Measurements from ENCODE around the gene IMP4. TPM values are rescaled to one million over a fixed set of nuclear protein-coding genes. Genes with fewer than 3 reads are reported as not detected.

Gene IMP4
- total and polyA plus RNA-seq, 2 of the 13 experiments (the other 11 are each of a cell fraction or from before 2014, with no cell fraction given): 142 to 158 TPM

DNA sequence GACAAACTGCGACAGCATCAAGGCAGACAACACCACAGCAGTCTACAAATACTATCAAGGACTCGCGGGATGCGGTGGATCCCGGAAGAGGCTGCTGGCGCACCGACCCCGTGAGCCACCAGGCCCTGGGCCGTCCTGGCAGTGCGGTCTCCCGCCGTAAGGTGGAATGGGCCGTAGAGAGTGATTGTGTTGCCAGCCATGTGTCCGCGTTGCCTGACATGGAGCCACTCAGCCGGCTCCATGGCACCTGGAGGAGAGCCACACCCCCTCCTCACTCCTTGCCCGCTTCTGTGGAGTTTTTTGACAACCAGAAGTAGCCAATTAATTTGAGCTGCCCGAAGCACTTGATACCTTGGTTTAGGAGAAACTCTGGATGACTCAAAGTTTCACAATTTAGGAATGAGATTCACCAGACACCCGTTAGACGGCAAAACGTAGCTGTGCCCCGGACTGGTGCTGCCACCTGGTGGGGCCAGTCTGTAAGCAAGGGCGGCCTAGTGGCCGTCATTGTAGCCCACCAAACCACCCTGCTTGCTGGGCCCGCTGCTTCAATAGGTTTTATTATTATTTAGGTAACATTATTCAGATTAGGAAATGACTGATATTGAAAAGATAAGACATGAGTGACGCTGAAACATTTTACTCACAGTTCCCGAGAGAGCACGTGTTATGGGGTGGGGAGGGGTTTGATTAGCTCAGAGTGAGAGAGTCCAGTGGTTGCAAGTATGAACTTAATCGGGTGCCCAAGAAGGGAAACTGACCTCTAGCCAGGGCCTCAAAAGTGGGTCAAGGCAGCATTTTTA lies 10.2 kb upstream of the IMP4 start (continued):
- TF ChIP-seq ARID5B (CRISPR knock-in tag; IDR thresholded peaks at IDR 0.05): peak; percentile 45; the same call in 1 of the 2 replicates
- TF ChIP-seq ESRRA (CRISPR knock-in tag; IDR thresholded peaks at IDR 0.05; ENCODE audit: low read depth): no peak
- TF ChIP-seq KDM5B (CRISPR knock-in tag; IDR thresholded peaks at IDR 0.05; ENCODE audit: borderline replicate concordance): peak; percentile 41; the same call in 1 of the 2 replicates
- TF ChIP-seq BORCS8-MEF2B (CRISPR knock-in tag; IDR thresholded peaks at IDR 0.05): 0 out of 2 replicates have a peak, but pooled peaks have one; percentile 25
- TF ChIP-seq, protein P1, sequence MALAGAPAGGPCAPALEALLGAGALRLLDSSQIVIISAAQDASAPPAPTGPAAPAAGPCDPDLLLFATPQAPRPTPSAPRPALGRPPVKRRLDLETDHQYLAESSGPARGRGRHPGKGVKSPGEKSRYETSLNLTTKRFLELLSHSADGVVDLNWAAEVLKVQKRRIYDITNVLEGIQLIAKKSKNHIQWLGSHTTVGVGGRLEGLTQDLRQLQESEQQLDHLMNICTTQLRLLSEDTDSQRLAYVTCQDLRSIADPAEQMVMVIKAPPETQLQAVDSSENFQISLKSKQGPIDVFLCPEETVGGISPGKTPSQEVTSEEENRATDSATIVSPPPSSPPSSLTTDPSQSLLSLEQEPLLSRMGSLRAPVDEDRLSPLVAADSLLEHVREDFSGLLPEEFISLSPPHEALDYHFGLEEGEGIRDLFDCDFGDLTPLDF (CRISPR knock-in tag; IDR thresholded peaks at IDR 0.05): no peak
- peak; percentile 81 to 87; a peak in 3 of 4 replicates for TF ChIP-seq HMGXB4 (CRISPR knock-in tag; IDR thresholded peaks at IDR 0.05; ENCODE audit: borderline replicate concordance in 1 of 2, low read depth in 1 of 2)
- TF ChIP-seq ARNT (IDR thresholded peaks at IDR 0.05): no peak
- no peak for TF ChIP-seq TEAD3 (CRISPR knock-in tag; optimal IDR thresholded peaks at IDR 0.05; ENCODE audit: borderline replicate concordance)
- 0 out of 2 replicates have a peak, but pooled peaks have one; percentile 46 for TF ChIP-seq ZNF264 (CRISPR knock-in tag; IDR thresholded peaks at IDR 0.05)
- TF ChIP-seq ZNF260 (CRISPR knock-in tag; IDR thresholded peaks at IDR 0.05; ENCODE audit: borderline replicate concordance, low read depth): no peak
- no peak for TF ChIP-seq CC2D1A (CRISPR knock-in tag; IDR thresholded peaks at IDR 0.05)
- no peak for TF ChIP-seq ZNF720 (CRISPR knock-in tag; IDR thresholded peaks at IDR 0.05)
- no peak for TF ChIP-seq CHD2 (IDR thresholded peaks at IDR 0.05; ENCODE audit: low read depth, low read length)
- TF ChIP-seq, protein P2, sequence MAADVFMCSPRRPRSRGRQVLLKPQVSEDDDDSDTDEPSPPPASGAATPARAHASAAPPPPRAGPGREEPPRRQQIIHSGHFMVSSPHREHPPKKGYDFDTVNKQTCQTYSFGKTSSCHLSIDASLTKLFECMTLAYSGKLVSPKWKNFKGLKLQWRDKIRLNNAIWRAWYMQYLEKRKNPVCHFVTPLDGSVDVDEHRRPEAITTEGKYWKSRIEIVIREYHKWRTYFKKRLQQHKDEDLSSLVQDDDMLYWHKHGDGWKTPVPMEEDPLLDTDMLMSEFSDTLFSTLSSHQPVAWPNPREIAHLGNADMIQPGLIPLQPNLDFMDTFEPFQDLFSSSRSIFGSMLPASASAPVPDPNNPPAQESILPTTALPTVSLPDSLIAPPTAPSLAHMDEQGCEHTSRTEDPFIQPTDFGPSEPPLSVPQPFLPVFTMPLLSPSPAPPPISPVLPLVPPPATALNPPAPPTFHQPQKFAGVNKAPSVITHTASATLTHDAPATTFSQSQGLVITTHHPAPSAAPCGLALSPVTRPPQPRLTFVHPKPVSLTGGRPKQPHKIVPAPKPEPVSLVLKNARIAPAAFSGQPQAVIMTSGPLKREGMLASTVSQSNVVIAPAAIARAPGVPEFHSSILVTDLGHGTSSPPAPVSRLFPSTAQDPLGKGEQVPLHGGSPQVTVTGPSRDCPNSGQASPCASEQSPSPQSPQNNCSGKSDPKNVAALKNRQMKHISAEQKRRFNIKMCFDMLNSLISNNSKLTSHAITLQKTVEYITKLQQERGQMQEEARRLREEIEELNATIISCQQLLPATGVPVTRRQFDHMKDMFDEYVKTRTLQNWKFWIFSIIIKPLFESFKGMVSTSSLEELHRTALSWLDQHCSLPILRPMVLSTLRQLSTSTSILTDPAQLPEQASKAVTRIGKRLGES (CRISPR knock-in tag; IDR thresholded peaks at IDR 0.05; ENCODE audit: borderline replicate concordance): no peak
- no peak for TF ChIP-seq REL (CRISPR knock-in tag; conservative IDR thresholded peaks at IDR 0.05)
- peak; percentile 77 for TF ChIP-seq NRL (CRISPR knock-in tag; IDR thresholded peaks at IDR 0.05; ENCODE audit: borderline replicate concordance)
- no peak for TF ChIP-seq CHD4 (IDR thresholded peaks at IDR 0.05; ENCODE audit: borderline replicate concordance, low read length)
- no peak for TF ChIP-seq ZC3H4 (CRISPR knock-in tag; IDR thresholded peaks at IDR 0.05; ENCODE audit: borderline replicate concordance)
